HuH-7 (cell line): ENCODE results near the gene RAPGEF4.

Experiments used
- DNase-seq: peaks from one replicate; pipeline ENCODE4 v3.0.0; 2011; ENCODE audit warnings: low spot score

RAPGEF4 gene

DNA sequence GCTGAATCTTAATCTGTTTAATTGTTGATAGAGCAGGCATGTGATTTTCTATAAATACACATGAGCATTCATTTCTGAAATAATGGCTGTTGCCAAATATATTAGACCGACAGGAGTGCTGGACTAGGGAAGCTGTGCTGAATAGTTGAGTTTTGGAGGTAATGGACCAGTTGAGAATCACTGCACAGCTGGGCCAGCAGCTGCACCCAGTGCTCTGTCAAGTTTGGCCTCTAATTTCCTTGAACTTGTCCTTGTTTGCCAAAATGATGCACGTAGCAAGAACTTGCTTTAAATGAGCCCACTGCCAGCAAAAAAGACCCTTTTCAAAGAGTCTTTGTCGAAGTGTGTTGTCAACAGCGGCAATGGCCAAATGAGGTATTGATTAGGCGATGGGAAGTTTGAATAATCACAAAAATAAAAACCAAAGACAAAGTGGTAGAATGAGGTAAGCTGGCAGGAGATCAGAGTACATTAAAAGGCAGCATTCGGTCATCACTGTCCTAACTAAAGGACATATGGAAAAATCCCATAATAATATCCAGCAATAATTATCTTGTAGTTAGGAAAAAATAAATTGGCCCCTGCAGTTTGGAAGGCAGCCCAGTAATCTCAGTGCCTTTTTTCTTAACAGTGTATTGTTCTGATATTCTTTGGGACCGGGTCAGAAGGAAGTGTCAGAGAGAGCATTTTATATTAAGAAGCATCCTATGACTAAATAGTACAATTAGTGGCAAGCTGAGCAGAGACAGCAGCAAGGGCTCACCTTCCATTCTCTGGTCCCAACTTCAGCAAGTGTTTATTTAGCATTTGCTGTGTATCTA lies 126.2 kb downstream of the RAPGEF4 start:
- no peak for DNase-seq

- DNase-seq, result no peak
Measured at GRCh38 chr2:172863341-172863740, 127.7 kb downstream of the RAPGEF4 start.

- DNase-seq, result peak; percentile 22
Measured at GRCh38 chr2:172864182-172864581, 128.5 kb downstream of the RAPGEF4 start.

GRCh38 chr2:172865422-172865821 lies 129.8 kb downstream of the RAPGEF4 start:
- no peak for DNase-seq

DNA sequence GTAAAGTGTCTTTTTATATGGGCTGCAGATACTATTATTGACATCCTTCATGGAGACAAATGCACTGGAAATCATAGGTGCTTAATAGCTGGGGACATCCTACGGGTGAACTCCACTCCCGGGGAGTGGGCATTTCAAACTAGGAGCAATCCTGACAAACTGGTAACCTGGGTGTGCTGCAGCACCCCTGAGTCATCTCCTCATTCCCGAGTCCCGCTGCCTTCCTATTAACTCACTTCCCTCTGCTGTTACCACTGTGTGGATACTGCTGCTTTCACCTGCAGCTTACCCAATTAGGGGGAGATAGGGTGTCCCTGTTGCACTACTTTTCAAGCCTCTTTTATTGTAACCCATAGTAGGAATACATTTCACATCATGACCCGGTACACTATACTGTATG lies 134.2 kb downstream of the RAPGEF4 start:
- no peak for DNase-seq

GRCh38 chr2:172870396-172870795 lies 134.8 kb downstream of the RAPGEF4 start:
- DNase-seq, result no peak

DNA sequence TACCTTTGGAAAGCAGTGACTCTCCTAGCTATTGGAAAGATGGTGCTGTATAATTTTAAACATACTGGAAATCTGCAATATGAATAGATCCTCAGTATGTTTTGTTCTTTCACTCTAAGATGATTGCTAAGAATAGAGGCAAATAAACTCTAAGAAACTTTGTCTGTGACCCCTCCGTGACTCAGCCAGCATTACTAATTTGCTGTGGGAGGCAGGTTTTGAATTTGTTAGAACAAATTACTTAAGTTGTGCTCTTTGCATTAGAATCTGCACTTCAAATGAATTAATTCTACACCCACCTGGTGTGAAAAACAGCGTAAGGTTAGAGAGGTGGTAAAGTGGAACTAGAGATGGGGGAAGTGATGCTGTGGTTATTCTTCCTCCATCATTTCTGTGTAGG lies 142.2 kb downstream of the RAPGEF4 start:
- no peak for DNase-seq

GRCh38 chr2:172878260-172878659 lies 142.6 kb downstream of the RAPGEF4 start:
- no peak for DNase-seq

DNA sequence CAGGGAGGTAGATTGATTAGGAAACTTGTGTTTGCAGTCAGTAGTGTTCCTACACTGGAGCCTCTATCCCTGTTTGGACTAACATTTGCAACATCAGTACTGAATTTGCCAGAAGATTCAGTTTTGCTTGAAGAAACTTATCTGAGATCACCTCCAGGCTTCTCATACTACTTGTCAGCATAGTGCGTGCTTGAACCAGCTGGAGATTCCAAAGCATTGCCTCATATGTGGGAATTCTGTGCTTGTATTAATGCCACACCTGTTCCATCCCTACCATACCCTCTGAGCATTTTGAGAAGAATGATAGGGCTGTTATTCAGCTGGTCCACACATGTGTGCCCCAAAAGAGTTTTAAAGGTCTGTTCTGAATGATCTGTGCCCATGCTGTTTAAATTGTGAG lies 148.7 kb downstream of the RAPGEF4 start:
- no peak for DNase-seq

DNA sequence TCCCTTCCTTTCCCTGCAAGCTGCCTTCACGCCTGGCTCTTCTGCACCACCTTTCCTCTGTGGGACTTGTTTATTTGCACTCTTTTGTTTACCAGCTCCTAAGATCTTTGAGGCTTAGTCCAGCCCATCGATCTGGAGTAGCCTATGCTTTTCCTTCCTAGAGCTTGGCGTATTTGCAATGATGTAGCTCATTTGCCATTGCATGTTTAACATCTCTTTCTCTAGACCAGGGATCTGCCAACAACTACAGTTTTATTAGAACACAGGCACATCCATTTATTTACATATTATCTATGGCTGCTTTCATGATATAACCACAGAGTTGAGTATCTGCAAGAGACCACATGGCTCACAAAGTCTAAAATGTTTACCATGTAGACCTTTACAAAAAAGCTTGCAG lies 150.4 kb downstream of the RAPGEF4 start:
- no peak for DNase-seq

DNA sequence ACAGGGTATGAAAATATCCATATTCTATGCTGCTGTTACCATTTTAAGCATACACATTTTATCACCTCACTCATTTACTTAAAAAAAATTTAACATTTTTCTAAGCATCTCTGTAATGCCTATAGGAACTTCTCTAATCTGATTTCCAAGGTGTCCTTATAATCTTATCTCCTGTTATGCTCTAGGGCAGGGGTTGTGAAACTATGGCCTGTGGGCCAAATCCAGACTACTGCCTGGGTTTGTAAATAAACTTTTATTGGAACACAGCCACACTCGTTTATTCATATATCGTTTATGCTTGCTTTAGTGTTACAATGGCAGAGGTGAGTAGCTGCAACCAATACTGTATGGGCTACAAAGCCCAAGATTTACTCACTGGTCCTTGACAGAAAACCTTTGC lies 151.6 kb downstream of the RAPGEF4 start:
- DNase-seq, result no peak

DNA sequence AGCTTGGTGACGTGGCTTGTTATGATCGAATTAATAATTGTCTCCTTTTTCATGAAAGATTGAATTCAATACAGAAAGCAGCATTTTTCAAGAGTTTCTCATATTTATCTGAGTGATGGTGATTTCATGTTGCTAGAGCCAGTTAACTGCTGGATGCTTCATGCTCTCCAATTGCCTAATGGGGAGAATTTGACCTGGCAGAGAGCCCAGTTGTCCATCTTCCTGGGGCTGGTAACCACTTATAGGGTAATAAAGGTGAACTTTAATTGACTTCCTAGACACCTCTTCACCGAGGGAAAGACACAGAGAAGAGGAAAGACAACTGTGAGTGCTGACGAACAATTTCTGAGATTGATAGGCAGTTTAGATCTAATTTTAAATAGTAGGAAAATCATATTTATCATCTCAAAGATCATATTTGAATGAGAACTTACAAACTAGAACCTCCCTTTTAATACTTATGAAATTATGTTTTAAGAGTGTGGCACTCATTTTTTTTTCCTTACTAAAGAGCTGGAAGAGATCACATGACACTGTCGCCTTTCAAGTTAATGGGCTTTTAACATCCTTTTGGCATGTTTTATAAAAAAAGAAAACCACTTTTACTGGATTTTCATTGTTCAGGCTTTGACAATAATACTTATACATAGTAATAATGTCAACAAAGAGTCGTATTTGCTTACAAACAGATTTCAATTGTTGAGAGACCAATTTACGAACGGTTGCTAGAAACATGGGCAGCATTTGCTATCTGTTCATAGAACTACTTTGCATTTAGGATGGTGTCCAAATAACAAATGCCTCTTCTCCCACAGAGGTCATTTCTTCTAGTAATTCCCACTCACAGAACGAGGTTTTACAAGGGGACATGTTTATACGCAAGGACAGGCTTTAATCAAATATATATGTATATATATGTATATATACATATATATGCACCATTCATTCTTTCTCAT lies 153.3 kb downstream of the RAPGEF4 start:
- no peak for DNase-seq

DNA sequence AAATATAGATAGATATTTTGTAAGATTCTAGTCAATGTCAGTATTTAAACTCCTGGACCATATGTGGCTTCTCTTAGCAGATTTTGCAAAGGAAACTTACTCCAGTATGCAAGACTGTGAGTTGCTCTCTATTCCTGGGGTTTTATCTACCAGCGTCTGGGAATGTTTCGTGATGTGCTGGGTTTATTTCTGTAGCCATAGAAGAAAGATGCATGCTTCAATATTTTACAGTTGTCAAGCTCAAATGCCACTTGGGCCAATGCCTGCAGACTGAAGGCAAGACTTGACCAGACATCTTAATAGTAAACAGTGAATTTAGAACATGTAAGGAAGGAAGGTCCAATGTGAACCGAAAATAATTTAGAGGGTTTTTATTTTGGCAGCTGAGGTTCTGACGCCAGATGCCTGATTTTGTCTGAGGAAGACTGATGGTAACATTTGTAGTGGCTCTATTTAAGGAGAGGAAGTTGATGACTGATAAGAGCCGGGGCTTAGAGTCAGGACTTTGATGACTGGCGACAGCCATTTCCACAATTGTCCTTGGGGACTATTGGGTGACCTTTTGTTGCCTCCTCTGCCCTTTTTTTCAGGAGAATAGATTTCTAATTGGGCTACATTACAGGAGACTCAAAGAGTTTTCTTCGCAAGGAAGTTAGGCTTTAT lies 154.3 kb downstream of the RAPGEF4 start:
- DNase-seq, result no peak

DNA sequence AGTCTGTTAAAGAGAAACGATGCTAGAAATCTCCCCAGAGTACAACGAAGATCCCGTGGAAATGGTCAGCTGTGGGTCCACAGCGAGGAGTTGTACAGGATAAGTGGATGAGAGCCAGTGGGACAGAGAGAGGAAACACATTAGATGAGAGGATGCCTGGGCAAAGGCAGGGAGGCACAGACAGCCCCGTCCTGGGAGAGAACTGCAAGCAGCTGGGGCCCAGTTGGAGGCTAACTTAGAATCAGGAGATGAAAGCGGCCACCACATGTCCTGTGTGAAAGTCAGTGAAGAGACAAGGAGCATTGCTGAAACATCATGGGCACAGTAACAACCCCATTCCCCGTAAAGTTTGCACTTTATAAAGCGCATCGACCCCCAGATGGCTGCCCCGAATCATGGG lies 157.5 kb downstream of the RAPGEF4 start:
- no peak for DNase-seq

DNA sequence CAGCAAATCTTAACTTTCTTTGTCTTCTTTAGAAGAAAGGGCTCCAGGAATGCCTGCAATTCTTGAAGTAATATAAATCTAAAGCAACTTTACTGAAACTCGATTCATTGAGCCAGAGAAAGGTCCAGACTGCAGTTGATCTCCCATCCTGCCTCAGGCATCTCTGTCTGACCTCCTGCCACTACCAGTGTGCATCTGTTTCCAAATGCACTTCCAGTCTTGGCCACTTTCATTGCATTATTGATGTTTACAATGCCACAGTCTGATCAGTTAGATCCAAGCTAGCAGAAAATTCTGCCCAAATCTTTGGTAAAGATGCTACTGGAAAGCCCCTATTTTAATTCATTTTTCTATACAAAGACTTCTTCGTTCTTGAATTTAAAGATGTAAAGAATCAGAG lies 158.0 kb downstream of the RAPGEF4 start:
- no peak for DNase-seq

- DNase-seq, result no peak
Measured at GRCh38 chr2:172894689-172895387, 159.2 kb downstream of the RAPGEF4 start.

DNA sequence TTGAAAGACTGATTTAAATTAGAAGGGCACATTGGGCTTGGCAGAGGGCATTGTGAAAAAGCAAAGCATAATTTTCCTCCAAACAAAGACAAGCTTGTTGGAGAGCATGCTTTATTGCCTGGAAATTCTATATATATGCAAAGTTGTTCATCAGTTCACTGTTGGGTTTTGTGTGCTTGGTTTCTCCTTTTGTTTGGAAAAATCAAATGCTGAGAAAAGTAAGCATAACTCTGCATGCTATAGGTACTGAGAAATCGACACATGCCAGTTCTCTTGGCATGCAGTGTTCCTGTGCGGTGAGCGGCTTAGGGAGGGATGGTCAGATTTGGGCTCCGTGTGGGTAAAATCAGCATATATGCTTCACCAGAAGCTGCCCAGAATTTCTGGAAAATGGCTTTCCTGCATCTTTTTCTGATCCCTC lies 161.0 kb downstream of the RAPGEF4 start:
- DNase-seq, result no peak

GRCh38 chr2:172900871-172901270 lies 165.2 kb downstream of the RAPGEF4 start:
- no peak for DNase-seq

GRCh38 chr2:172901913-172902312 lies 166.3 kb downstream of the RAPGEF4 start:
- DNase-seq, result no peak

- no peak for DNase-seq
Measured at GRCh38 chr2:172904236-172904635, 168.6 kb downstream of the RAPGEF4 start.

DNA sequence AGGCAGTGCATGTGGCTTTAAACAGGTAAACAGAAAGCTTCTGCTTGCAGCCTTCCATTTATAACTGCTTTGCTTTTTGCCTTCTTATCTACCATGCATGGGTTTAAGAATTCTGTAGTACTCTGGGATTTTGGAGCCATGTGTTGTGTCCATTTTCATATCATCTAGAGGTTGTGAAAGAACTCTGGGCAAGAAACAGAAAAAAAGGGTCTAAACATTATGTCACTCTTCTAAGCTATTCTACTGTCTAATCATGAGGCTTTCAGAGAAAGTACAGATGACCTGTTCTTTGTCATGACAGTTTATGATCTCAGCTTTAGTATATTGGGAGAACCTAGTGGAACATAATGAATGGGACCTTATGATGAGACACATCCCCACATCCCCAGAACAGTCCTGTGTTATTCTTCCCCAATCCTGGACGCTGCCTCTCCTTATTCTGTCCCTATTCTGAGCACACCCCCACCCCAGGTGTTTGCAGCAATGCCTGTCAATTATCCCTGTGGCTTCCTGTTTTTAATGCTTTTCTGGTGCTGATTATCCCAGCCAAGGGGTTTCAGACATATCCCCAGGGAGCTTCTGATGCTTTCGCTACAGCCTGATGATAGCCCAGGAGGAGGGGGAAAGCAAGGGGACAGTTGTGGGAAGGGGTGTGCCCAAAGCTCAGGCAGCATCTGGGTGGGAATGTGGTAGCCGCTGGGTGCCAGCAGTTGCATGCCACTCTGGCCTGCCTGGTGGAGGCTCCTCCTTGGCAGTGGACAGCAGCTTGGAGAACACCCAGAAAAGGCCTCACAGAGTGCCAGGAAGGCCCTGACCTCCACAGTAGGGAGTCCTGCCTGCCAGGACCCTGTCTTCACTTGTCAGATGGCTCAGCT lies 170.5 kb downstream of the RAPGEF4 start:
- no peak for DNase-seq
